ENCODE data around the gene IFT43. TPM values are rescaled to one million over a fixed set of nuclear protein-coding genes. Genes with fewer than 3 reads are reported as not detected.

IFT43 gene
- total RNA-seq, 1 donor from 2014 or later = 36.8 TPM

DNA sequence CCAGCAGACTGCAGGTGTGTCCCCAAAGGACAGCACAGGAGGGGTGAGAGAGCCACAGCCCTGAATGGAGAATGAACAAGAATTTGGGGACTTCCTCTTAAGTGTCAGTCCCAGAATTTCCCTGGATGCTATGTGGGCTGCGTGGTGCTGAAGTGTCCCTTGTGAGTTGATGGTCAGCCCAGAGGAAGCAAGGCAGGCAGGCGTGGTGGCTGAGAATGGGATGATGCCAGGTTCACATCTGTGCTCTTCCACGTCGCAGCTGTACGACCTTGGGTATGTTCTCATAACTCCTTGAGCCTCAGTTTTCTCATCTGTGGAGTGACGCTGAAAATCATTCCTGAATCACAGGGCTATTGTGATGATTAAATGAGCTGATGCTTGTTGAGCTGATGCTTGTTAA, 104.0 kb downstream of the IFT43 start:
- Histone ChIP-seq H3K4me1 (peaks cover 26% of the 10 kb centered on the region), H3K27me3 (no peaks in the 10 kb centered on the region), H3F3A (ENCODE audit: low read depth) (peaks cover 19% of the 10 kb centered on the region), H2AFZ (replicated peaks) (no peak overlapping the region), H3K4me2 (no peak overlapping the region), H3K9me3 (ENCODE audit: low read depth) (no peaks in the 10 kb centered on the region), H3K27ac (no peak overlapping the region), H3K79me2 (ENCODE audit: low read depth) (no peaks in the 10 kb centered on the region), H3K9ac (no peak overlapping the region), H4K20me1 (ENCODE audit: low read depth) (no peaks in the 10 kb centered on the region), H3K36me3 (no peaks in the 10 kb centered on the region), H3K4me3 (no peak overlapping the region)
- no peak for DNase-seq (ENCODE audit: low spot score)
- Mint-ChIP-seq H3K36me3 (no peaks in the 10 kb centered on the region), H3K27me3 (ENCODE audit: insufficient read depth, low read depth) (peaks cover 4% of the 10 kb centered on the region), H3K9me3 (no peaks in the 10 kb centered on the region), H3K27ac (no peak overlapping the region), H3K4me1 (peaks cover 41% of the 10 kb centered on the region), H3K4me3 (no peak overlapping the region)
- no peak for TF ChIP-seq EZH2phosphoT487 (IDR thresholded peaks at IDR 0.05)
- TF ChIP-seq EZH2 (IDR thresholded peaks at IDR 0.05) = no peak
- TF ChIP-seq, protein P1, sequence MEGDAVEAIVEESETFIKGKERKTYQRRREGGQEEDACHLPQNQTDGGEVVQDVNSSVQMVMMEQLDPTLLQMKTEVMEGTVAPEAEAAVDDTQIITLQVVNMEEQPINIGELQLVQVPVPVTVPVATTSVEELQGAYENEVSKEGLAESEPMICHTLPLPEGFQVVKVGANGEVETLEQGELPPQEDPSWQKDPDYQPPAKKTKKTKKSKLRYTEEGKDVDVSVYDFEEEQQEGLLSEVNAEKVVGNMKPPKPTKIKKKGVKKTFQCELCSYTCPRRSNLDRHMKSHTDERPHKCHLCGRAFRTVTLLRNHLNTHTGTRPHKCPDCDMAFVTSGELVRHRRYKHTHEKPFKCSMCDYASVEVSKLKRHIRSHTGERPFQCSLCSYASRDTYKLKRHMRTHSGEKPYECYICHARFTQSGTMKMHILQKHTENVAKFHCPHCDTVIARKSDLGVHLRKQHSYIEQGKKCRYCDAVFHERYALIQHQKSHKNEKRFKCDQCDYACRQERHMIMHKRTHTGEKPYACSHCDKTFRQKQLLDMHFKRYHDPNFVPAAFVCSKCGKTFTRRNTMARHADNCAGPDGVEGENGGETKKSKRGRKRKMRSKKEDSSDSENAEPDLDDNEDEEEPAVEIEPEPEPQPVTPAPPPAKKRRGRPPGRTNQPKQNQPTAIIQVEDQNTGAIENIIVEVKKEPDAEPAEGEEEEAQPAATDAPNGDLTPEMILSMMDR (IDR thresholded peaks at IDR 0.05) = no peak

DNA sequence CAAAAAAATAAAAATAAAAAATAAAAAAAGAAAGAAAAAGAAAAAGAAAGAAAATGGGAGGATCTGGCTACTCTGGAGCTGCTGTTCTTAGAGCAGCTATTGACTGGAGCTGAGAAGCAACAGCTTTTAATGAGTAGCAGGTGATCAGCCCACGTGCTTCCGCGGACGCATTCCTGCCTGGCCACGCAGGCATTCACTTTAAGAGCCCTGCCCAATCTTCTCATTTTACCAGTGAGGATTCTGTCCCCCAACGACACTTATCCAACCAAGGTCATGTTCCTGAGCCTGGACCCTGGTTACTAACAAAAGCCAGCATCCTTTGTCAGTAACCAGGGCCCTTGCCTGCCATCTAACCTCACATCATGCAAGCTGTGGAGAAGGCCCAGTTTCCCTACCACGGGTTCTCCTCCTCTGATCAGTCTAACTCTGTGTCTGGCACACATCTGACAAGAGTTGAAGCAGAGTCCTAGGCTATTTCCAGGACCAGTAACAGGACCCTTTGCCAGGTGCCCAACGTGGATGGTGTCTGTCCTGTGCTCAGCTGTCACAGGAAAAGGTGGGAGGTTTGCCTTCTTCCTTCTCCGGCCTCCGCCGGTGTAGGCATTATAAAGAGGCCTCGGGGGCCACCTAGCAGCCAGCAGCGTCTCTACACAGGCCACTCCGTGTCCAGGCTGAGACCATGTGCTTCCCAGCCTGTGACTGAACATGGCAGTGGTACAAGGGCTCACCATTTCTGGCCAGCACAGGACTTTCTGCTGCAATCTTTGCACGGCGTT, 105.2 kb downstream of the IFT43 start:
- Mint-ChIP-seq H3K27ac (no peak overlapping the region), H3K9me3 (no peaks in the 10 kb centered on the region), H3K4me1 (peaks cover 29% of the 10 kb centered on the region), H3K27me3 (ENCODE audit: insufficient read depth, low read depth) (peaks cover 2% of the 10 kb centered on the region), H3K4me3 (no peak overlapping the region), H3K36me3 (no peaks in the 10 kb centered on the region)
- Histone ChIP-seq H3K27ac (no peak overlapping the region), H3K27me3 (no peaks in the 10 kb centered on the region), H3K36me3 (no peaks in the 10 kb centered on the region), H3K9ac (no peak overlapping the region), H3K9me3 (ENCODE audit: low read depth) (no peaks in the 10 kb centered on the region), H3K4me3 (no peak overlapping the region), H4K20me1 (ENCODE audit: low read depth) (no peaks in the 10 kb centered on the region), H3F3A (ENCODE audit: low read depth) (peaks cover 7% of the 10 kb centered on the region), H2AFZ (replicated peaks) (no peak overlapping the region), H3K4me2 (no peak overlapping the region), H3K79me2 (ENCODE audit: low read depth) (no peaks in the 10 kb centered on the region), H3K4me1 (peaks cover 14% of the 10 kb centered on the region)
- peak; percentile 33 for DNase-seq (ENCODE audit: low spot score)
- TF ChIP-seq EZH2phosphoT487 (IDR thresholded peaks at IDR 0.05) (no peak), EZH2 (IDR thresholded peaks at IDR 0.05) (no peak)
- TF ChIP-seq, protein P1 (IDR thresholded peaks at IDR 0.05) = peak; percentile 14

DNA sequence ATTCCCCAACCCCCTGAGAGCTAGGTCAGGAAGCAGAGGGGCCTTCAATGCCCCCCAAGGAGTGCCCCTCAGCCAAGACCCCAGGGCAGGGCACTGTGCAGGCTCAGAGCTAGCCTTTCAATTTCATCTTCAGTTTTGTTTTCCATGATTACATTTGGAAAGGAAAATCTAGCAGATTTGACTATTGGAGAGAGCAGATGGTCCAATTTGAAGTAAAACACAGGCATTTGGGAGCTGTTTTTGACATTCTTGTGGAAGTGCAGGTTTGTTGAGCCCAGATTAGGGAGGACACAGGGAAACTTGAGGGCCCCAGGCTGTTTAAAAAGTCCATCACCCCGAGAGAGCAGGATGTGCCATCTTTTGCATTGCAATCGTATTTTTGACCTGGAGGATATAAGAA, 107.5 kb downstream of the IFT43 start:
- TF ChIP-seq EZH2 (IDR thresholded peaks at IDR 0.05) (no peak), EZH2phosphoT487 (IDR thresholded peaks at IDR 0.05) (no peak)
- TF ChIP-seq, protein P1 (IDR thresholded peaks at IDR 0.05) = no peak
- H3K36me3 ChIP-seq = no peaks in the 10 kb centered on the region
- Mint-ChIP-seq H3K27me3 (ENCODE audit: insufficient read depth, low read depth) (peaks cover 6% of the 10 kb centered on the region), H3K27ac (no peak overlapping the region), H3K9me3 (no peaks in the 10 kb centered on the region), H3K4me1 (peaks cover 40% of the 10 kb centered on the region), H3K36me3 (no peaks in the 10 kb centered on the region), H3K4me3 (no peak overlapping the region)
- no peaks in the 10 kb centered on the region for H3K9me3 ChIP-seq (ENCODE audit: low read depth)
- no peaks in the 10 kb centered on the region for H3K27me3 ChIP-seq
- DNase-seq (ENCODE audit: low spot score) = no peak
- H3K4me1 ChIP-seq = peaks cover 17% of the 10 kb centered on the region
- no peak overlapping the region for H3K27ac ChIP-seq
- no peaks in the 10 kb centered on the region for H4K20me1 ChIP-seq (ENCODE audit: low read depth)
- no peaks in the 10 kb centered on the region for H3K79me2 ChIP-seq (ENCODE audit: low read depth)
- no peak overlapping the region for H2AFZ ChIP-seq (replicated peaks)
- H3K4me2 ChIP-seq = no peak overlapping the region
- H3K9ac ChIP-seq = no peak overlapping the region
- H3F3A ChIP-seq (ENCODE audit: low read depth) = peaks cover 7% of the 10 kb centered on the region
- no peak overlapping the region for H3K4me3 ChIP-seq

Measured in neural progenitor cell (in vitro differentiated cells).